GM21423 (cell line): ENCODE measurements around the gene ICAM4.
"Not testable (repeated sequence)": the region's sequence is repeated elsewhere in the genome, so short reads cannot be mapped to it uniquely, and the experiment has no call there.

Experiments
- ATAC-seq: cut with Tn5 transposase; IDR thresholded peaks from one replicate; pipeline ENCODE4 v1.9.1; 2021; ENCODE audit warnings: mild to moderate bottlenecking, moderate library complexity; ENCODE audit not compliant: unreplicated experiment

ICAM4 gene

DNA sequence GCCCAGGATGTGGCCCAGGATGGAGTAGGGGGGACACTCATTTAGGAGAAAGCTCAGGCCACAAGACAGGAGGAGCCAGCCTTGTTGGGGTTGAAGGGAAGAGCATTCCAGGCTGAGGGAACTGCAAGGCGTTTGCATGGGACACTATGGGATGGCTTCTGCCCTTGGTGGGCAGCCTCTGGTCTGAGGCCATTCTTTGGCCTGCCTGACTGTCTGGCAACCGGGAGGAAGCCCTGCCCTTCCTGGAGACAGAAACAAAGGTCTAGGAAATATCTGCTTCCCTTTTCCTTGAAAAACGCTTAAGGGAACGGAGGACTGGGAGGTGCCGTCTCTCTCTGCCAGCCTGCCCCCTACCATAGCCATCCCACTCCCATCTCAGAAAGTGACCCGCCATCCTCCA lies 18.7 kb upstream of the ICAM4 start:
- no peak for ATAC-seq

DNA sequence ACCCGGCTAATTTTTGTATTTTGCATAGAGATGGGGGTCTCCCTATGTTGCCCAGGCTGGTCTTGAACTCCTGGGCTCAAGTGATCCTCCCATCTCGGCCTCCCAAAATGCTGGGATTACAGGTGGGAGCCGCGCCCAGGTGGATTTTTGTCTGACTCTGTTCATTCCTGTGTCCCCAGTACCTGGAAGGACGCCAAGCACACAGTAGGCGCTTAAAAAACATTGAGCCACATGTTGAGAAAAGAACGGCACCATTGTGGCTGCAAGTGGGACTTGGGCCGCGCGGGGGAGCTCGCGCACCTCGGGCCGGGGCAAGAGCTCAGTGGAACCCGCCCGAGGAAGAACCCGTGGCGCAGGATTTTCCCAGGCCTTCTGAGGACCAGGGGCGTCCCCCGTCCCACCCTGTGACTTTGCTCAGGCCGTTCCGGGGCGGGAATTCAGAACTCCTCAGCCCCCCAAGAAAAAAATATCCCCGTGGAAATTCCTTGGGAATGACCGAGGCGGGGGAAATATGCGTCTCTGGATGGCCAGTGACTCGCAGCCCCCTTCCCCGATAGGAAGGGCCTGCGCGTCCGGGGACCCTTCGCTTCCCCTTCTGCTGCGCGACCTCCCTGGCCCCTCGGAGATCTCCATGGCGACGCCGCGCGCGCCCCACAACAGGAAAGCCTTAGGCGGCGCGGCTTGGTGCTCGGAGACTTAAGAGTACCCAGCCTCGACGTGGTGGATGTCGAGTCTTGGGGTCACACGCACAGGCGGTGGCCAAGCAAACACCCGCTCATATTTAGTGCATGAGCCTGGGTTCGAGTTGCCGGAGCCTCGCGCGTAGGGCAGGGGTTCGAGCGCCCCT lies 17.2 kb upstream of the ICAM4 start:
- ATAC-seq, result peak; percentile 31

DNA sequence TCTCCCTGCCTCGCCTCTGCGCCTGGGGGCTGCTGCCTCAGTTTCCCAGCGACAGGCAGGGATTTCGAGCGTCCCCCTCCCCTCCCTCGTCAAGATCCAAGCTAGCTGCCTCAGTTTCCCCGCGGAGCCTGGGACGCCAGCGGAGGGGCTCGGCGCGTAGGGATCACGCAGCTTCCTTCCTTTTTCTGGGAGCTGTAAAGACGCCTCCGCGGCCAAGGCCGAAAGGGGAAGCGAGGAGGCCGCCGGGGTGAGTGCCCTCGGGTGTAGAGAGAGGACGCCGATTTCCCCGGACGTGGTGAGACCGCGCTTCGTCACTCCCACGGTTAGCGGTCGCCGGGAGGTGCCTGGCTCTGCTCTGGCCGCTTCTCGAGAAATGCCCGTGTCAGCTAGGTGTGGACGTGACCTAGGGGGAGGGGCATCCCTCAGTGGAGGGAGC lies 16.6 kb upstream of the ICAM4 start:
- peak; percentile 42 for ATAC-seq

- peak; percentile 50 for ATAC-seq
Observed at GRCh38 chr19:10270616-10271394, 15.9 kb upstream of the ICAM4 start, which contains the start of gene ICAM1. ICAM1 (plus strand) TSS chr19:10271120; CDS start chr19:10271160, 40 bp downstream.

DNA sequence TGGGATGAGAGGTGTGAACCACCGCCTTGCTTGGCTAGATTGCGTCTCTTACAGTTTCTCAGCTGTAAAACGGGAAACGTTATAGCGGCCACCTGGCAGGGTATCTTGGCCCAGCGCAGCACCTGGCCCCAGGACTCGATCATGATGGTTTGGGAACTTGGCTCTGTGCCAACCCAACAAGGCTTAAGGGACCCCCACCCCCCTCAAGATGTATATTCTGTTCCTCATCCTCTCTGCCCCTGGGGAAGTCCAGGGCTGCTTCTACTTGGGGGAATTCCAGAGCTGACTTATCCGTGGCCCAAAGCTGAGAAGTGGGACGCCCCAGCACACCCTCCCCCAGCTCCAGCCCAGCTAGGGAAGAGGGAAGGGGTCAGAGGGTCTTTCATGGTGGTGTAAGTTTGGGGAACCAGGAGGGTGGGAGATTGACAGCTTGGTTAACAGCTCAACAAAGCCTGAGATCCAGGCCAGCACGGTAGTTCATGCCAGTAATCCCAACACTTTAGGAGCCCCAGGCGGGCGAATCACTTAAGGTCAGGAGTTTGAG lies 15.1 kb upstream of the ICAM4 start:
- peak; percentile 19 for ATAC-seq

DNA sequence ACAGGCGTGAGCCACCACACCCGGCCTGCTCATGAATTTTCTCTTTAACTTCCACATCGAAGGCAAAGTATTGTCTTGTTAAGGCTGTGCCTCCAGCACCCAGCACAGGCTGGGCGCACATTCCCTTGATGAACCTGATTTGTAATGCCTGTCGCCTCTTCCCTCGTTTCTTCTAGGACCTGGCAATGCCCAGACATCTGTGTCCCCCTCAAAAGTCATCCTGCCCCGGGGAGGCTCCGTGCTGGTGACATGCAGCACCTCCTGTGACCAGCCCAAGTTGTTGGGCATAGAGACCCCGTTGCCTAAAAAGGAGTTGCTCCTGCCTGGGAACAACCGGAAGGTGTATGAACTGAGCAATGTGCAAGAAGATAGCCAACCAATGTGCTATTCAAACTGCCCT lies 12.2 kb upstream of the ICAM4 start:
- ATAC-seq, result no peak

GRCh38 chr19:10277795-10278589 lies 8.8 kb upstream of the ICAM4 start:
- no peak for ATAC-seq

DNA sequence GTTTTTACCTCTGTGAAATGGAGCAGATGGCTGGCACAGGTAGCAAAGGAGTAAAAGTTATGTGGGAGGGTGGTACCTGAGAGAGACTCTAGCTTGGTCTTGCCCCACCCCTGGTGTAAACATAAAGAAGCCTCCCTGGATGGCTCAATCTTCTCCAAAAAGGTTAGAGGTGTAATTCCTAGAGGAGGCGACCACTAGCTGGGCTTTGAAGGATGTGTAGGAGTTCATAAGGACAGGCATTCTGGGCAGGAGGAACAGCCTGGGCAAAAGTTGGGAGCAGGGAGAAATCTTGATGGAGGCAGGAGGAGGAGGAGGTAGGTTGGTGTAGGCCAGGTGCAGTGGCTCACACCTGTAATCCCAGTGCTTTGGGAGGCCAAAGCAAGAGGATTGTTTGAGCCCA lies 7.8 kb upstream of the ICAM4 start:
- no peak for ATAC-seq

DNA sequence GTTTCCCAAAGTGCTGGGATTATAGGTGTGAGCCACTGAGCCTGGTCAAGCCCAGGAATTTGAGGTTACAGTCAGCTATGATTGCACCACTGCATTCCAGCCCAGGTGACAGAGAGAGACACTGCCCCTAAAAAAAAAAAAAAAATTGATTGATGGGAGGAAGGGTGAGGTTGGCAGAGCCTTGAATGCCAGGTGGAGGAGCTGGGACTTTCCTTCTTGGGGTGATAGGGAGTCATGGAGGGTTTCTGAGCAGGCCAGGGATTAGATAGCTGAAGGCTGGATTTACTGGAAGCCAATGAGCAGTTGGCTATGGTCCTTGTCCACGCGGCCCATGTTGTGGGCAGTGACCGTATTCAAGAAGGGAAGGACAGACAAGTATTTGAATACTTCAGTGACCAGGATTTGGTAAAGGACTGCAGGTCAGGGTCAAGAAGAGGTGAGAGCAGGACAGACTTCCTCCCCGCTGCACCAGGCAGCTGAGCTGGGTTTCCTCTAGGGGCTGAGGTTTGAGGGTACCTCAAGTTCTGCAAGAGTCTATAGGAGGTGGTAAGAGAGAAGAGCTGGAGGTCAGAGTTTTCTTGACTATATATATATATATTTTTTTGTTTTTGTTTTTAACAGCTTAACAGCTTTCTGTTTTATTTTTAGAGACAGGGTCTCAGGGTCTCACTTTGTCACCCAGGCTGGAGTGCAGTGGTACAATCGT lies 6.9 kb upstream of the ICAM4 start:
- no peak for ATAC-seq

DNA sequence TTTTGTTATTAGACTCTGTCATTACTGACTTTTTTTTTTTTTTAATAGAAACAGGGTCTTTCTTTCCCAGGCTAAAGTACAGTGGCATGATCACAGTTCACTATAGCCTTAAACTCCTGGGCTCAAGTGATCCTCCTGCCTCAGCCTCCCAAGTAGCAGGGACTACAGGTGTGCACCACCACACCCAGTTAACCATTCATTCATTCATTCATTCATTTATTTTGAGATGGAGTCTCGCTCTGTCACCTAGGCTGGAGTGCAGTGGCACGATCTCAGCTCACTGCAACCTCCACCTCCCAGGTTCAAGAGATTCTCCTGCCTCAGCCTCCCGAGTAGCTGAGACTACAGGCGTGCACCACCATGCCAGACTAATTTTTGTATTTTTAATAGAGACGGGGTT lies 4.7 kb upstream of the ICAM4 start:
- ATAC-seq, result not testable (repeated sequence)

DNA sequence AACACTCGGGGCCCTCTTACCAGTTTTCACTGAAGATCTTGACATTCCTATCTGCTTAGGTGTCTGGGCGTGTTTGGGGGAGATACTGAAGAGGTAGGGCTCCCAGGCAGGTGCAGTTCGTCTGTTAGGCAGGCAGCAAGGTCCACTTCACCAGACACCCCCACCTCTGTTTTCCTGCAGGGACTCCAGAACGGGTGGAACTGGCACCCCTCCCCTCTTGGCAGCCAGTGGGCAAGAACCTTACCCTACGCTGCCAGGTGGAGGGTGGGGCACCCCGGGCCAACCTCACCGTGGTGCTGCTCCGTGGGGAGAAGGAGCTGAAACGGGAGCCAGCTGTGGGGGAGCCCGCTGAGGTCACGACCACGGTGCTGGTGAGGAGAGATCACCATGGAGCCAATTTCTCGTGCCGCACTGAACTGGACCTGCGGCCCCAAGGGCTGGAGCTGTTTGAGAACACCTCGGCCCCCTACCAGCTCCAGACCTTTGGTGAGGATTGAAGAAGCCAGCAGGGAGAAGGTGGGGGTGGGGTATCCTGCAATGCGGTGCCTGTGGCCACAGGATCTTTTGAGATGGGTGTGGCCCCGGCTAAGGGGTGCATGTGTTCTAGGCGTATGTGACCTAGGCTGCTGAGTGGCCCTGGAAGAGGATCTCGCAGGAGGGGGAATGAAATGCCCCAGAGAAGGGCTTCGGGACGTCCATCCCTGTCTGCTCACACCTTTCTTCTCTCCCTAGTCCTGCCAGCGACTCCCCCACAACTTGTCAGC lies 3.3 kb upstream of the ICAM4 start:
- ATAC-seq, result no peak

DNA sequence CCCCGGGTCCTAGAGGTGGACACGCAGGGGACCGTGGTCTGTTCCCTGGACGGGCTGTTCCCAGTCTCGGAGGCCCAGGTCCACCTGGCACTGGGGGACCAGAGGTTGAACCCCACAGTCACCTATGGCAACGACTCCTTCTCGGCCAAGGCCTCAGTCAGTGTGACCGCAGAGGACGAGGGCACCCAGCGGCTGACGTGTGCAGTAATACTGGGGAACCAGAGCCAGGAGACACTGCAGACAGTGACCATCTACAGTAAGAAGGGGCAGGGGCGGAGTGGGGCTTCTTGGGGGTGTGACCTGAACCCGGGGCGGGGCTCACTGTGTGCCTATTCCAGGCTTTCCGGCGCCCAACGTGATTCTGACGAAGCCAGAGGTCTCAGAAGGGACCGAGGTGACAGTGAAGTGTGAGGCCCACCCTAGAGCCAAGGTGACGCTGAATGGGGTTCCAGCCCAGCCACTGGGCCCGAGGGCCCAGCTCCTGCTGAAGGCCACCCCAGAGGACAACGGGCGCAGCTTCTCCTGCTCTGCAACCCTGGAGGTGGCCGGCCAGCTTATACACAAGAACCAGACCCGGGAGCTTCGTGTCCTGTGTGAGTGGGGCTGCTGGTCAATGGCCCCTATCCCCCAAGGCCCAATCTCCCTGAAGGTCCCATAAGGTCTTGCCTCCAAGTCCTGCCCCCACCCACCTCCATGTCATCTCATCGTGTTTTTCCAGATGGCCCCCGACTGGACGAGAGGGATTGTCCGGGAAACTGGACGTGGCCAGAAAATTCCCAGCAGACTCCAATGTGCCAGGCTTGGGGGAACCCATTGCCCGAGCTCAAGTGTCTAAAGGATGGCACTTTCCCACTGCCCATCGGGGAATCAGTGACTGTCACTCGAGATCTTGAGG lies 2.4 kb upstream of the ICAM4 start:
- no peak for ATAC-seq

DNA sequence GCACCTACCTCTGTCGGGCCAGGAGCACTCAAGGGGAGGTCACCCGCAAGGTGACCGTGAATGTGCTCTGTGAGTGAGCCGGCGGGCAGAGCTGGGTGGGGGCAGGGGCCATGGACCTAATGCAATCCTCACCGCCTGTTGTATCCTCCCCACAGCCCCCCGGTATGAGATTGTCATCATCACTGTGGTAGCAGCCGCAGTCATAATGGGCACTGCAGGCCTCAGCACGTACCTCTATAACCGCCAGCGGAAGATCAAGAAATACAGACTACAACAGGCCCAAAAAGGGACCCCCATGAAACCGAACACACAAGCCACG lies 1.8 kb upstream of the ICAM4 start:
- no peak for ATAC-seq

DNA sequence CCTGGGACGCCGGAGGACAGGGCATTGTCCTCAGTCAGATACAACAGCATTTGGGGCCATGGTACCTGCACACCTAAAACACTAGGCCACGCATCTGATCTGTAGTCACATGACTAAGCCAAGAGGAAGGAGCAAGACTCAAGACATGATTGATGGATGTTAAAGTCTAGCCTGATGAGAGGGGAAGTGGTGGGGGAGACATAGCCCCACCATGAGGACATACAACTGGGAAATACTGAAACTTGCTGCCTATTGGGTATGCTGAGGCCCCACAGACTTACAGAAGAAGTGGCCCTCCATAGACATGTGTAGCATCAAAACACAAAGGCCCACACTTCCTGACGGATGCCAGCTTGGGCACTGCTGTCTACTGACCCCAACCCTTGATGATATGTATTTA lies 1.4 kb upstream of the ICAM4 start:
- no peak for ATAC-seq

- ATAC-seq, result no peak
Observed at GRCh38 chr19:10288662-10289166, 2.0 kb downstream of the ICAM4 start.

DNA sequence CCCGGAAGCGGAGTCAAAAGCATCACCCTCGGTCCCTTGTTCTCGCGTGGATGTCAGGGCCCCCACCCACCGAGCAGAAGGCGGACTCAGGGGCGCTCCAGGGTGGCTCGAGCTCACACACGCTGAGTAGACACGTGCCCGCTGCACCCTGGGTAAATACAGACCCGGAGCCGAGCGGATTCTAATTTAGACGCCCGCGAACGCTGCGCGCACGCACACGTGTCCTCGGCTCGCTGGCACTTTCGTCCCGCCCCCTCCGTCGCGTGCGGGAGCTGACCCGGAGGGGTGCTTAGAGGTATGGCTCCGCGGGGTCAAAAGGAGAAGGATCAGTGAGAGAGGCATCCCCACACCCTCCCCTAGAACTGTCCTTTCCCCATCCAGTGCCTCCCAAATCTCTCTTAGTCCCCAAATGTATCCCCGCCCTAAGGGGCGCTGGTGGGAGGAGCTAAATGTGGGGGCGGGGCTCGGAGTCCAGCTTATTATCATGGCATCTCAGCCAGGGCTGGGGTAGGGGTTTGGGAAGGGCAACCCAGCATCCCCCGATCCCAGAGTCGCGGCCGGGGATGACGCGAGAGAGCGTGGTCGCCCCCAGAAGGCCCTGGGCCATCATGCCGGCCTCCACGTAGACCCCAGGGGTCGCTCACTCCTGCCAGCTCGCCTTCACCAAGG lies 2.5 kb downstream of the ICAM4 start:
- ATAC-seq, result no peak

DNA sequence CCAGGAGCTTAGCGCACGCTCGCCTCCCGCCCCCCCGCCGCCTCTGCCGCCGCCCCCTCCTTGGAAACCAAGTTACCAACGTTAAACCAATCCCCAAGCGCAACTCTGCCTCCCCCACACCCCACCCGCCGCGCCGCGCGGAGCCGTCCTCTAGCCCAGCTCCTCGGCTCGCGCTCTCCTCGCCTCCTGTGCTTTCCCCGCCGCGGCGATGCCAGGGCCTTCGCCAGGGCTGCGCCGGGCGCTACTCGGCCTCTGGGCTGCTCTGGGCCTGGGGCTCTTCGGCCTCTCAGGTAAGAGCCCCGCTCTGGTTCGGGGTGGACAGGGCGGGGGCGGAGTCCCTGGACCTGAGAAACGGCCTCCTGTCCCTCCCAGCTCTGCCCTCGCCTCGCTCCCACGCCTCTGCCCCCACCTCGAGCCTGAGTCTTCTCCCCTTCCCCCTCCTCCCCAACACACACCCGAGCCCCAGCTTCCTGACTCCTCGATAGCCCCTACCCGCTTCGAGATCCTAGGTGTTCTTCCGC lies 3.1 kb downstream of the ICAM4 start, which contains the start of gene ICAM5:
Gene ICAM5 (plus strand): TSS at position 117 of the 521 bp plus-strand sequence. CDS start 92 bp downstream, at position 209.
- ATAC-seq, result no peak
